NAMALWA (cell line): Measurements from ENCODE around the gene SRD5A2.

Source experiments
- DNase-seq: peaks from one replicate; pipeline ENCODE4 v3.0.0-alpha.2; 2015; ENCODE audit warnings: low spot score

Gene SRD5A2

DNA sequence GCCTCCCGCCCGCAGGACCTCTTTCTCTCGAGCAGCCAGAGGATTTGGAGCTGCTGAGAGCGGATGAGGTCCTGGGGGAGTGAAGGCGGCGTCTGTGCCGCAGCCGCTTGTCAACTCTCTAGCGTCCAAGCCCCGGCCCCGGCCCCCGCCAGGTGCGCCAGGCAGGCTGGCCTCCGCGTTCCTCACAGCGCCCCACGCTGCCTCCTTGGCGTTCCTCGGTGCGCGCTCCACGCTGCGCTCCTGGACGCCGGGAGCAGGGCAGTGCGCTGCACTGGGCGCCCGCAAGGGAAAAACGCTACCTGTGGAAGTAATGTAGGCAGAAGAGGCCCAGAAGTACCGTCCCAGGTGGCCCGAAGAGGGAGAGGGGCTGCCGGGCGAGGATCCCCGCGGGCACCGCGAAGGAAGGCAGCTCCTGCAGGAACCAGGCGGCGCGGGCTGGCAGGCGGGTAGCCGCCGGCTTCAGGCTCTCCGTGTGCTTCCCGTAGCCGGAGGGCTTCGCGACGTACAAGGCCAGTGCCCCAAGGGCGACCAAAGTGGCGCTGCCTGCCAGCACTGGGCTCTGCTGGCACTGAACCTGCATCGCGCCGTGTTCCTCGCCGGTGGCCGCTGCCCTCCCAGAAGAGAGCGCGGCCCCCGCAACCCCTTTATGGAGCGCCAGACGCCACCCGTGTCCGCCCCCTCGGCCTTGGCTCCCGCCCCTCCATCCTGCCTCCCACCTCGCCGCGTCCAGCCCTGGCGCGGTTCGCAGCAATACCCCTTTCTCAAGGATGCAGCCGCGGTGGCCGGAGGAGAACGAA is at the start of gene SRD5A2:
SRD5A2 (minus strand) TSS at position 618 of the 797 bp plus-strand sequence; CDS start at position 580, 38 bp downstream.
- no peak for DNase-seq

DNA sequence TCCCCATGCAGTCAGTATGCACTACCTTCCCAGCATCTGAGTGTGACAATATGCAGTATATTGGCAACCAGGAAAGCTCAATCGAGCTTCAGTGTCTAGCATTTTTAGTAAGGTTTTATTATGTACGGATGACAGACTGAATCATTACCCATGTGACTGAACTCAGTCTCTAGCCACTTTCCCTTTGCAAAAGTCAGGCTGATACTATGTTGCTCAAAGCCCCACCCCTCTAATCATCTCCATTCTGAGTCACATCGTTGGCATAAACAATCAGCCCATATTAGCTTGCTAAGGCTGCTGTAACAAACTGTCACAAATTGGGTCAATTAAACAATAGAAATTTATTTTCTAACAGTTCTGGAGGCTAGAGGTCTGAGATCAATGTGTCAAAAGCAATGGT is 25.8 kb upstream of the SRD5A2 start:
- DNase-seq: no peak

- DNase-seq: no peak
These were observed 18.0 kb upstream of the SRD5A2 start for GRCh38 chr2:31598694-31599093.

- no peak for DNase-seq
These were observed 5.5 kb upstream of the SRD5A2 start for GRCh38 chr2:31586230-31586629.

GRCh38 chr2:31581124-31581795 is 522 bp upstream of the SRD5A2 start:
- no peak for DNase-seq

DNA sequence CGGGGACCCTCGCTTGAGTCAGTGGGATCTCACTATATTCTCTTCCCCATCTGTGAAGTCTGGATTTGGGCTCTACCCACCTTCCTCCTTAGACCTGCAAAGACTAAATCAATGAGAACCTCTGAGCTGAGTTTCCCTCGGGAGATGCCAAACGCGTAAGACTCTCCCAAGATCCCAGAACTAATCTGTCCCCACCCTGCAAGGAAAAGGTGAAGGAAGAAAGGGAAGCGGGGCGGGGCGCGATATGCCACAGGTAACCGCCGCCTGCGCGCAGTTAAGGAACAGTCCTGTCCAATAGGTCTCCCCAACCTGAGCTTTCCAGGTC is 780 bp downstream of the SRD5A2 start:
- no peak for DNase-seq

GRCh38 chr2:31578316-31578715 is 2.4 kb downstream of the SRD5A2 start:
- DNase-seq: no peak

GRCh38 chr2:31577143-31577542 is 3.6 kb downstream of the SRD5A2 start:
- no peak for DNase-seq

- DNase-seq: no peak
These were observed 12.0 kb downstream of the SRD5A2 start for GRCh38 chr2:31568585-31569201.

- no peak for DNase-seq
These were observed 13.1 kb downstream of the SRD5A2 start for GRCh38 chr2:31567679-31568078.

DNA sequence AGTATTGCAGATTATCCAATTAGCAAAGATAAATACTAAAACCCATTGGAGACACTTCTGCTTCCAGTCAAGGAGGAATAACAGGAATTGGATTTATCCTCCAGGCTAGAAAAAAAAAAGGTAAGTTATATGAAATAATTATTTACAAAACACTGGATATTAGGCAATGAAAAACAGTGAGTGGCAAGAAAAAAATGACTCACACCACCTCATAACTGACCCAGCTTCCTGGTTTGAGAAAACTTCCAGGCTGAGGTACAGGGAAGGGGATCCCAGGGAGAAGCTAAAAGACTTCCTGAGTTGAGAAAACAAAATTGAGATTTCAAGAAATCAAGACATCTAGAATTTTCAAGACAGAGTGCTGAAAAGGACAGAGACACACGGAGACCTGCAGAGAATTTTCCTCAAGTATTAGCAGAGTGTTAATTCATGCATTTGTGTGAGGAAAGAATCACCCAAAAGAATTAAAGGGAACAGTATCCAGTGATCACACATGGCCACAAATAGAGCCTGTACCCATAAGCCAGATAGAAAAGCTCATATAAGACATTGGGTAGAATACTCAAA is 17.4 kb downstream of the SRD5A2 start:
- DNase-seq: no peak

GRCh38 chr2:31561823-31562222 is 18.9 kb downstream of the SRD5A2 start:
- DNase-seq: no peak

DNA sequence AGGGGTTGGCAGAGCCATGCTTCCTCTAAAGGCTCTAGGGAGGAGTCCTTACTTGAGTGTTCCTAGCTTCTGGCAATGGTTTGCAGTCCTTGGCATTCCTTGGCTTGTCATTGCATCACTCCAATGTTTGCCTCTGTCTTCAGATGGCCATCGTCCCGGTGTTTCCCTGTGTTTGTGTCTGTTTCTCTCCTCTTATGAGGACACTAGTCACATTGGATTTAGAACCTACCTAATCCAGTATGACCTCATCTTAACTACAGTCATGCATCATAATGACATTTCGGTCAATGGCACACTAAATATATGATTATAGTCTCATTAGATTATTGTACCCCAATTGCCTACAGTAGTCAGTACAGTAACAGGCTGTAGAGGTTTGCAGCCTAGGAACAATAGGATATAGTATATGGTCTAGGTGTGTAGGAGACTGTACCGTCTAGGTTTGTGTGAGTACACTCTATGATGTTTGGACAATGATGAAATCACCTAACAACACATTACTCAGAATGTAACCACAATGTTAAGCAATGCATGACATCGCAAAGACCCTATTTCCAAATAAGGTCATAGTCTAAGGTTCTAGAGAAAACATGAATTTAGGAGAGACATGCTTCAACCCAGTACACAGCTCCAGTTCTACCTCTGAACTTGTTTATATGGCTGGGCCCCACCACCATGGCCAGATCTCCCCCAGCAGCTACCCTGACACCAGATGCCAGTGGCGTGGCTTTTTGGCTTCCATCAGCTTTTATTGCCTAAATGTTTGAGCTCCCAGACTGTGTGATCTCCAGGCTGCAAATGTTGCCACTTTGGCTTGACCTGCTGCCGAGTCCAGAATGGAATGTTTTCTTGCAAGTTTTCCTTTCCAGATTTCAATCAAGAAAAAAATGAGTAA is 22.1 kb downstream of the SRD5A2 start:
- DNase-seq: no peak

- DNase-seq: no peak
These were observed 23.8 kb downstream of the SRD5A2 start for GRCh38 chr2:31556940-31557339.

- no peak for DNase-seq
These were observed 24.6 kb downstream of the SRD5A2 start for GRCh38 chr2:31555967-31556706.

DNA sequence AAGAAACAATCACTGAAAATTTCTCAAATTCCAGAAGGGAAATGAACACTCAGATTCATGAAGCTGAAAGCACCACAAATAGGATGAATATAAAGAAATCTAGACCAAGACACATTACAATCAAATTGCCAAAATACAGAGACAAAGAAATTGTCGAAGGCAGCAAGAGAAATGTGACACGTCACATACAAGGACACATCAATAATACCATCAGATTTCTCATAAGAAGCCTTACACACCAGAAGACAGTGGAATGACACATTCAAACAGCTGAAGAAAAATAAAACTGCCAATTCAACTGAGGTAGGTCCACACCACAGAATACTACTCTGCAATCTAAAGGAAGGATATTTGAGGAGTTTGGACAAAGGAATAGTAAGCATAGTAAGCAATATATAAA is 27.4 kb downstream of the SRD5A2 start:
- DNase-seq: no peak

GRCh38 chr2:31547485-31547884 is 33.3 kb downstream of the SRD5A2 start:
- DNase-seq: no peak

- DNase-seq: no peak
These were observed 38.9 kb downstream of the SRD5A2 start for GRCh38 chr2:31541853-31542252.

- DNase-seq: no peak
These were observed 41.2 kb downstream of the SRD5A2 start for GRCh38 chr2:31539505-31539904.

DNA sequence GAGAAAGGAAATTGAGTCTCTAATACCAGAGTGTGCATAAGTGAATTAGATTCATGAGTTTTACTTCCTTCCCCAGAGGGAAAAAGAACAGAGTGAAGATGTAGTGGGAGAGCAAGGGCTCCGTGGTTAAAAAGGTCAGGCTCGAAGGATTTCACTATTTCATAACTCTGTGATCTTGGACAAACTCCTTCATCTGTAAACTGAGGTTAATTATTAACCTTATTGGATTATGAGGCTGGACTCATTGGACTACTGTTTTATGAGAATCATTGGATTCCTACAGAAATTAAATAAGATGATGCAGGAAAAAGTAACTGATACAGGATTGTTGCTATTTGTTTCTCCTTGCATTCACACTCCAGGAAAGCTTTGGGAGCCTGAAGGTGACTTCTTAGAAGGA is 45.0 kb downstream of the SRD5A2 start:
- DNase-seq: no peak

DNA sequence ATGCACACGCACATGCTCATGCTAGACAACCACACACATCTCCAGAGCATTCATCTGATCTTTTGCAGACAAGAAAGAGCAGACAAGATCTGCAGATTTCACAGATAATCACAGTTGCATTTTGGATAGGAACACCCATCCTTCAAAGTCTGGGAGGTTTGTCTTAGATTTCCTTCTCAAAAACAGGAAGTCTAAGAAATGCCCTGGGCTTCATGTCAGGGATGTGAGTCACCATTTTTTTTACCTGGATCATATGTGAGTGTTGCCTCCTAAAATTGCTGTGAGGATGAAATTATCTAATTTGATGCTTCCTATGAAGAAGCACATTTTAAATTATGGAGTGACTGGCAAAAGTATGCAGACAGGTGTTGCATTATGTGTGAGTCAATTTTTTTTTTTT is 46.1 kb downstream of the SRD5A2 start:
- no peak for DNase-seq
